B cell (primary cell): Measurements from ENCODE around the gene RBM23. TPM values are rescaled to one million over a fixed set of nuclear protein-coding genes. Genes with fewer than 3 reads are reported as not detected.

ENCODE experiments used
- ATAC-seq: fragments of 200-7000 bp; cut with Tn5 transposase; one replicate; pipeline ENCODE4 v1.10.0; 2021; ENCODE audit warnings: low read depth, mild to moderate bottlenecking, moderate number of reproducible peaks, moderate library complexity
- CTCF ChIA-PET: fragments of 350-600 bp; sonication (Branson Sonifier 250); formaldehyde crosslinking; loops from one replicate; lab custom pipeline; 2021; ENCODE audit warnings: antibody characterized with exemption, inconsistent platforms; lab: Charles Lee
- POLR2A ChIA-PET: fragments of 350-600 bp; sonication (Branson Sonifier 250); formaldehyde crosslinking; loops from one replicate; lab custom pipeline; 2021; ENCODE audit warnings: antibody characterized with exemption; lab: Charles Lee
- DNase-seq: peaks from one replicate; pipeline ENCODE4 v3.0.0; 2013
- H2AFZ ChIP-seq: 2 replicates; pipeline ENCODE4 v1.6.1; 2012; ENCODE audit warnings: mild to moderate bottlenecking, low read depth, low read length; ENCODE audit not compliant: insufficient read depth, poor library complexity, severe bottlenecking
- H3K27ac ChIP-seq, 2 donors: 1 replicate in 1 of 2; 2 replicates in 1 of 2; pipeline ENCODE4 v1.5.1; 2012 to 2013; ENCODE audit warnings: low read length in 2 of 2, mild to moderate bottlenecking in 2 of 2, moderate library complexity in 1 of 2
- H3K27me3 ChIP-seq, 4 experiments: fragments of 200-600 bp in 1 of 4; sonication (generic) in 1 of 4; replicated peaks in 1 of 4; 1 replicate in 2 of 4; 2 replicates in 2 of 4; pipeline versions ENCODE4 v1.6.1 to v1.7.0; 2013 to 2016; ENCODE audit warnings: low read length in 3 of 4, mild to moderate bottlenecking in 2 of 4, mixed read lengths in 1 of 4, moderate library complexity in 1 of 4; ENCODE audit not compliant: insufficient read depth in 4 of 4, control insufficient read depth in 3 of 4; ENCODE audit errors: control extremely low read depth in 1 of 4
- H3K36me3 ChIP-seq, 2 experiments: replicated peaks in 1 of 2; 1 replicate in 1 of 2; 2 replicates in 1 of 2; pipeline versions ENCODE4 v1.6.1 to v1.7.1; 2013; ENCODE audit warnings: low read length in 1 of 2; ENCODE audit not compliant: insufficient read depth in 2 of 2, control insufficient read depth in 1 of 2; ENCODE audit errors: control extremely low read depth in 1 of 2, extremely low read depth in 1 of 2
- H3K4me1 ChIP-seq, 2 donors: fragments of 200-600 bp in 1 of 2; sonication (generic) in 1 of 2; 1 replicate in 1 of 2; 2 replicates in 1 of 2; pipeline versions ENCODE4 v1.5.1 to v1.6.1; 2013 to 2017; ENCODE audit warnings: low read length in 2 of 2; ENCODE audit not compliant: control insufficient read depth in 2 of 2, insufficient read depth in 2 of 2
- H3K4me2 ChIP-seq: replicated peaks from 2 replicates; pipeline ENCODE3; 2012; ENCODE audit warnings: mild to moderate bottlenecking, low read depth, low read length; ENCODE audit not compliant: poor library complexity, severe bottlenecking
- H3K4me3 ChIP-seq, 5 experiments: fragments of 200-600 bp in 1 of 5; sonication (generic) in 1 of 5; 1 replicate in 3 of 5; 2 replicates in 2 of 5; pipeline versions ENCODE4 v1.5.1 to v1.7.0; 2011 to 2016; ENCODE audit warnings: low read length in 4 of 5, mild to moderate bottlenecking in 4 of 5, low read depth in 2 of 5, control low read depth in 1 of 5, moderate library complexity in 1 of 5; ENCODE audit not compliant: insufficient read depth in 1 of 5; ENCODE audit errors: control extremely low read depth in 1 of 5, extremely low read depth in 1 of 5
- H3K79me2 ChIP-seq: fragments of 200-600 bp; sonication (generic); one replicate; pipeline ENCODE4 v1.6.0; 2016; ENCODE audit warnings: low read length; ENCODE audit not compliant: control insufficient read depth, insufficient read depth
- H3K9ac ChIP-seq: fragments of 200-600 bp; sonication (generic); 2 replicates; pipeline ENCODE4 v1.6.1; 2017; ENCODE audit warnings: mild to moderate bottlenecking, low read length, moderate library complexity
- H3K9me3 ChIP-seq, 3 donors: one replicate each; pipeline versions ENCODE4 v1.6.1 to v1.7.1; 2013; ENCODE audit warnings: low read length in 2 of 3; ENCODE audit not compliant: control insufficient read depth in 2 of 3, insufficient read depth in 1 of 3; ENCODE audit errors: control extremely low read depth in 1 of 3
- H4K20me1 ChIP-seq: 2 replicates; pipeline ENCODE4 v1.6.0; 2012; ENCODE audit warnings: mild to moderate bottlenecking, low read length; ENCODE audit not compliant: insufficient read depth, control insufficient read depth, poor library complexity, severe bottlenecking
- H3K27ac Mint-ChIP-seq: one replicate; pipeline ENCODE4 v1.8.0; 2021; ENCODE audit warnings: mixed read lengths
- H3K27me3 Mint-ChIP-seq: one replicate; pipeline ENCODE4 v1.8.0; 2021; ENCODE audit warnings: mixed read lengths
- H3K4me1 Mint-ChIP-seq: one replicate; pipeline ENCODE4 v1.8.0; 2021; ENCODE audit warnings: mixed read lengths
- H3K4me3 Mint-ChIP-seq: one replicate; pipeline ENCODE4 v1.8.0; 2021; ENCODE audit warnings: mixed read lengths
- H3K9me3 Mint-ChIP-seq: one replicate; pipeline ENCODE4 v1.8.0; 2022; ENCODE audit warnings: mixed read lengths; ENCODE audit not compliant: insufficient read depth
- EZH2 ChIP-seq: IDR thresholded peaks from 2 replicates; pipeline ENCODE4 v1.6.1; 2012; ENCODE audit warnings: borderline replicate concordance, low read depth, mild to moderate bottlenecking, moderate library complexity, low read length; ENCODE audit not compliant: insufficient read depth, poor library complexity, severe bottlenecking
- WGBS: methylation state at CpG from one replicate; pipeline ENCODE4 v1.1.5; 2013; ENCODE audit warnings: missing lambda C conversion rate; ENCODE audit not compliant: insufficient coverage; 5-methylcytosine and 5-hydroxymethylcytosine counted together
- intact Hi-C: fragments of 100-400 bp; cut with micrococcal nuclease; formaldehyde crosslinking; loops from one replicate; pipeline ENCODE4 v1.10.0; 2022
- polyA plus RNA-seq: library from polyadenylated mRNA; depleted of rRNA; stranded (reverse); fragments of >200 nt; gene quantifications from 2 replicates; pipeline ENCODE4 v1.2.3, GENCODE V29; 2012
- total RNA-seq, 2 donors: library from RNA; stranded (reverse); fragments of 120-200 nt in 1 of 2; gene quantifications; 1 replicate in 1 of 2; 2 replicates in 1 of 2; pipeline versions ENCODE4 v1.2.3 to v1.2.4, GENCODE V29; 2013 to 2022
- TF ChIP-seq, protein P1 (sequence below): fragments of 200-600 bp; IDR thresholded peaks from one replicate; pipeline ENCODE4 v1.8.0; 2022; ENCODE audit warnings: antibody characterized with exemption, mild to moderate bottlenecking

RBM23 gene
- total and polyA plus RNA-seq, 2 donors (not counting 1 experiment from before 2014, with no cell fraction given) = 60.7 to 165 TPM

DNA sequence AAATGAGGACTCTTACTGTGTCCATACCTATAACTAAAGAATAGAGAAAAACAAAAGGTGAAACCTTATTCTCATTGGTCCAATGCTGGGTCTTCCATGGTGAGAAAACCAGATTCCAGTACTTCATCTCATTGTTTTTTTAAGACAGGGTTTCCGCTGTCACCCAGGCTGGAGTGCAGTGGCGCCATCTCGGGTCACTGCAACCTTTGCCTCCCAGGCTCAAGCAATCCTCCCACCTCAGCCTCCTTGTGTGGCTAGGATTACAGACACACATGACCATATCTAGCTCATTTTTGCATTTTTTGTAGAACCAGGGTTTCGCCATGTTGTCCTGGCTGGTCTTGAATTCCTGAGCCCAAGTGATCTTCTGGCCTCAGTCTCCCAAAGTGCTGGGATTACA, 13.3 kb downstream of the RBM23 start:
- no peak overlapping the region for H3K9ac ChIP-seq
- H3K36me3 ChIP-seq = peaks cover 10 to 95% of the 10 kb centered on the region in 2 experiments
- no peak overlapping the region for H3K4me3 ChIP-seq
- ATAC-seq = no peak
- no peak overlapping the region for H2AFZ ChIP-seq
- POLR2A ChIA-PET = no interaction called here
- no peak overlapping the region for H3K4me3 Mint-ChIP-seq
- H3K27me3 ChIP-seq = no peaks in the 10 kb centered on the region
- H3K9me3 ChIP-seq = no peaks in the 10 kb centered on the region
- H3K27me3 Mint-ChIP-seq = no peaks in the 10 kb centered on the region
- intact Hi-C loops = no loop called here
- 93% methylated on average over 4 of the region's 4 CpGs for WGBS
- H3K4me2 ChIP-seq = no peak overlapping the region
- H3K79me2 ChIP-seq = peaks cover 62% of the 10 kb centered on the region
- CTCF ChIA-PET = no interaction called here
- H3K27ac Mint-ChIP-seq = no peak overlapping the region
- H3K27ac ChIP-seq = no peak overlapping the region
- no peak for DNase-seq
- H4K20me1 ChIP-seq = peaks cover 32% of the 10 kb centered on the region
- TF ChIP-seq EZH2 = no peak
- TF ChIP-seq, protein P1, sequence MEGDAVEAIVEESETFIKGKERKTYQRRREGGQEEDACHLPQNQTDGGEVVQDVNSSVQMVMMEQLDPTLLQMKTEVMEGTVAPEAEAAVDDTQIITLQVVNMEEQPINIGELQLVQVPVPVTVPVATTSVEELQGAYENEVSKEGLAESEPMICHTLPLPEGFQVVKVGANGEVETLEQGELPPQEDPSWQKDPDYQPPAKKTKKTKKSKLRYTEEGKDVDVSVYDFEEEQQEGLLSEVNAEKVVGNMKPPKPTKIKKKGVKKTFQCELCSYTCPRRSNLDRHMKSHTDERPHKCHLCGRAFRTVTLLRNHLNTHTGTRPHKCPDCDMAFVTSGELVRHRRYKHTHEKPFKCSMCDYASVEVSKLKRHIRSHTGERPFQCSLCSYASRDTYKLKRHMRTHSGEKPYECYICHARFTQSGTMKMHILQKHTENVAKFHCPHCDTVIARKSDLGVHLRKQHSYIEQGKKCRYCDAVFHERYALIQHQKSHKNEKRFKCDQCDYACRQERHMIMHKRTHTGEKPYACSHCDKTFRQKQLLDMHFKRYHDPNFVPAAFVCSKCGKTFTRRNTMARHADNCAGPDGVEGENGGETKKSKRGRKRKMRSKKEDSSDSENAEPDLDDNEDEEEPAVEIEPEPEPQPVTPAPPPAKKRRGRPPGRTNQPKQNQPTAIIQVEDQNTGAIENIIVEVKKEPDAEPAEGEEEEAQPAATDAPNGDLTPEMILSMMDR = no peak
- no peaks in the 10 kb centered on the region for H3K9me3 Mint-ChIP-seq
- peaks cover 1% of the 10 kb centered on the region for H3K4me1 Mint-ChIP-seq
- H3K4me1 ChIP-seq = no peaks in the 10 kb centered on the region

DNA sequence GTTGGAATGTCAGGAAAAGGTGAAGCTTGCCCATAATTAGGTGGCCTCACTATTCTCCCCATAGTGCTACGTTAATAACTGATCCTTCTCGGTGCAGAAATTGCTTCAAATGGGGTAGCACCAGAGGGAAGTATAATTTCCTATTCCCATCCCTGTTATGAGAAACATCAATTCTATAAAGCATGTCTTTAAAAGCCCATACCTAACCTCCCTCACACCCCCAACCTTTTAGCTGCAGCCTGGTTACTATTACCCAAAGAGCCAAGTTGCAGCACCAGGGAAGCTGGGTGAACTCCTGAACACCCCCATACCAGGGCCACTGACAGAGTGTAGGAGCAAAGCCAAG, 15.2 kb downstream of the RBM23 start:
- POLR2A ChIA-PET = interaction anchor here (0.6 to 1.2 kb wide), 3 partner anchors 10 to 105 kb away, joined by 3 to 6 read pairs (median 4); no protein-coding TSS in a partner anchor
- H3K27me3 ChIP-seq = no peaks in the 10 kb centered on the region
- Mint-ChIP-seq H3K9me3 (no peaks in the 10 kb centered on the region), H3K4me1 (peaks cover 5% of the 10 kb centered on the region), H3K4me3 (no peak overlapping the region), H3K27ac (no peak overlapping the region), H3K27me3 (no peaks in the 10 kb centered on the region)
- H4K20me1 ChIP-seq = peaks cover 13% of the 10 kb centered on the region
- peaks cover 3 to 6% of the 10 kb centered on the region in 2 donors for H3K4me1 ChIP-seq
- no peak for DNase-seq
- H3K4me3 ChIP-seq = no peak overlapping the region
- no peak overlapping the region for H2AFZ ChIP-seq
- no peaks in the 10 kb centered on the region for H3K9me3 ChIP-seq
- CTCF ChIA-PET = interaction anchor here (0.6 to 6.0 kb wide), 8 partner anchors 12 to 332 kb away, joined by 3 to 111 read pairs (median 23); partner anchors contain the start of genes LRP10 and REM2
- no peak overlapping the region for H3K4me2 ChIP-seq
- peaks cover 9 to 82% of the 10 kb centered on the region in 2 experiments for H3K36me3 ChIP-seq
- WGBS = 100% methylated on average over 1 of the region's 2 CpGs
- intact Hi-C loops = no loop called here
- ATAC-seq = no peak
- no peak overlapping the region for H3K9ac ChIP-seq
- peaks cover 42% of the 10 kb centered on the region for H3K79me2 ChIP-seq
- H3K27ac ChIP-seq = no peak overlapping the region
- no peak for TF ChIP-seq EZH2
- TF ChIP-seq, protein P1 = no peak
